ENCODE results near the gene TYMS.

DNA sequence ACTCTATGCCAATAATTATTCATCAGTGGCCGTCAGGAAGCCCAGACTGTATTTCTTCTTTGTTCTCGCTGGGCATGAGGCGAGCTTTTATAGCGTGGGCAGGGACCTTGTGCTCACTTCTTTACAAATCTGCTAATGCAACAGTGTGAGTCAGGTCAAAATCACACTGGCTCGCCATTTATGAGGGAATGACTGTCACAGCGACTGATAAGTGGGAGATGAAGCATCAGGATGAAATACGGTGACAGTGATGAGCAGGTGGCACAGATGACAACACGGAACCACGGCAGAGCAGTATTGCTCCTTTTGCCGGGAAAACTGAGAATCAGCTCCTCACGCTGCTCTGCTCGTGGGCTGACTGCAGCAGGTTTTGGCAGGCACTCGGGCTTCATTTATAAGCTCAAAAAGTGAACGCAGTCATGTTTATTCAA is 20.5 kb downstream of the TYMS start:
- TF ChIP-seq, protein P1, sequence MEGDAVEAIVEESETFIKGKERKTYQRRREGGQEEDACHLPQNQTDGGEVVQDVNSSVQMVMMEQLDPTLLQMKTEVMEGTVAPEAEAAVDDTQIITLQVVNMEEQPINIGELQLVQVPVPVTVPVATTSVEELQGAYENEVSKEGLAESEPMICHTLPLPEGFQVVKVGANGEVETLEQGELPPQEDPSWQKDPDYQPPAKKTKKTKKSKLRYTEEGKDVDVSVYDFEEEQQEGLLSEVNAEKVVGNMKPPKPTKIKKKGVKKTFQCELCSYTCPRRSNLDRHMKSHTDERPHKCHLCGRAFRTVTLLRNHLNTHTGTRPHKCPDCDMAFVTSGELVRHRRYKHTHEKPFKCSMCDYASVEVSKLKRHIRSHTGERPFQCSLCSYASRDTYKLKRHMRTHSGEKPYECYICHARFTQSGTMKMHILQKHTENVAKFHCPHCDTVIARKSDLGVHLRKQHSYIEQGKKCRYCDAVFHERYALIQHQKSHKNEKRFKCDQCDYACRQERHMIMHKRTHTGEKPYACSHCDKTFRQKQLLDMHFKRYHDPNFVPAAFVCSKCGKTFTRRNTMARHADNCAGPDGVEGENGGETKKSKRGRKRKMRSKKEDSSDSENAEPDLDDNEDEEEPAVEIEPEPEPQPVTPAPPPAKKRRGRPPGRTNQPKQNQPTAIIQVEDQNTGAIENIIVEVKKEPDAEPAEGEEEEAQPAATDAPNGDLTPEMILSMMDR (IDR thresholded peaks at IDR 0.05 in 4 of 5, conservative IDR thresholded peaks at IDR 0.05 in 1 of 5): no peak
- no peak for TF ChIP-seq POLR2A (IDR thresholded peaks at IDR 0.05)
